ENCODE results near the gene GUCD1. TPM values are rescaled to one million over a fixed set of nuclear protein-coding genes. Genes with fewer than 3 reads are reported as not detected.

GUCD1 gene
- total and polyA plus RNA-seq, 2 of the 13 experiments (the other 11 are each of a cell fraction or from before 2014, with no cell fraction given), result 128 to 245 TPM

DNA sequence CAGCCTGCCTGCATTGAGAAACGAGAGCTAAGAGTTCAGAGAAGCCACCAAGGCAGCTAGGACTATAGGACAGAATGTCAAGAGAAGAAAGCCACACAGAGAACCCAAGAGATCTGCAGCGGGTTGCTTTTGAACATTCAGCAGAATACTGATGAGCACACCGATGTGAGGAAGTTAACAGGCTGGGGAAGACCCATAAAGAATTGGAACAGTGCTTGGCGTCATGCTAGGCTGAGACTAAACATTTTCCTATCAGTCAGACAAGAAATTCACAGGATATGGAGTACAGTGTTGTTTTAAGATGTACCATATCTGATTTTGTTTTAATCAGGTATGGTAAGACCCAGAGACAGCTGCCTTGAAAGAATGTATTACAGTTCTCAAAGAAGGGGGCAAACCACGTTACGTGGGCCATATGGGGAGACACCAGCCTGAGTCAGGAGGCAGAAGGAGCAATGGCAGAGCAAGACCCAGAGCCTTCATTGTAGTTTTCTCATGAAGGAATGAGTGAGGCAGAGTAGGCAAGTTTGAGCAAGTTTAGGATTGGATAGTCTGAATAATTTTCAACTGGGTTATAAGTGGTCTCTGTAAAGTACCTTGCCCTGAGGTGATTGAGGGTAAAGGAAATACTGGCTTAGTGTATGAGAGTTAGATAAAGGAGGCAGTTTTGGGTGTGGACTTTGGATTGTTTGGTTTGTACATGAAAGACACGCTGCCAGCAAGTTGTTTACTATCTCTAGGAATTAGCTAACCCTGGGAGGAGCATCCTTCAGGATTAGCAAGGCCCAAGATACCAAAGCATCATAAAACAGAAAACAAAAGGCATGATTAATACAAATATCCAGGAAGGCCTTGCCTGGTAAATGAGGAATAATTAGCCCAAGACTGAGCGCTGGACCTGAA lies 23.7 kb upstream of the GUCD1 start (continued):
- peak; percentile 76 for TF ChIP-seq ZBED4 (CRISPR knock-in tag; IDR thresholded peaks at IDR 0.05; ENCODE audit: borderline replicate concordance)
- TF ChIP-seq PHF21A (CRISPR knock-in tag; IDR thresholded peaks at IDR 0.05), result peak; percentile 96
- peak; percentile 57 for TF ChIP-seq MED8 (CRISPR knock-in tag; IDR thresholded peaks at IDR 0.05; ENCODE audit: insufficient replicate concordance)
- TF ChIP-seq ASH2L (IDR thresholded peaks at IDR 0.05; ENCODE audit: insufficient read length, low read depth, low read length), result peak; percentile 86
- TF ChIP-seq DPF2 (CRISPR knock-in tag; IDR thresholded peaks at IDR 0.05; ENCODE audit: borderline replicate concordance, low read depth), result peak; percentile 90
- TF ChIP-seq FOXM1 (CRISPR knock-in tag; IDR thresholded peaks at IDR 0.05), result no peak
- peak; percentile 88; the same call in 1 of the 2 replicates for TF ChIP-seq GATA4 (IDR thresholded peaks at IDR 0.05; ENCODE audit: borderline replicate concordance, low read depth)
- 0 out of 2 replicates have a peak, but pooled peaks have one; percentile 47 for TF ChIP-seq PAF1 (CRISPR knock-in tag; IDR thresholded peaks at IDR 0.05)
- TF ChIP-seq ZBTB7B (CRISPR knock-in tag; IDR thresholded peaks at IDR 0.05), result peak; percentile 78
- peak; percentile 97 for TF ChIP-seq MED1 (CRISPR knock-in tag; IDR thresholded peaks at IDR 0.05)
- TF ChIP-seq MYPOP (CRISPR knock-in tag; IDR thresholded peaks at IDR 0.05), result peak; percentile 56; the same call in 1 of the 2 replicates
- no peak for TF ChIP-seq GPBP1L1 (CRISPR knock-in tag; IDR thresholded peaks at IDR 0.05)
- TF ChIP-seq POLR2A (IDR thresholded peaks at IDR 0.05; ENCODE audit: insufficient read depth in 1 of 2, low read depth in 2 of 2, low read length in 2 of 2), result peak; percentile 49 to 64
- TF ChIP-seq MIER2 (CRISPR knock-in tag; IDR thresholded peaks at IDR 0.05), result peak; percentile 68; the same call in 1 of the 2 replicates
- TF ChIP-seq, protein P1, sequence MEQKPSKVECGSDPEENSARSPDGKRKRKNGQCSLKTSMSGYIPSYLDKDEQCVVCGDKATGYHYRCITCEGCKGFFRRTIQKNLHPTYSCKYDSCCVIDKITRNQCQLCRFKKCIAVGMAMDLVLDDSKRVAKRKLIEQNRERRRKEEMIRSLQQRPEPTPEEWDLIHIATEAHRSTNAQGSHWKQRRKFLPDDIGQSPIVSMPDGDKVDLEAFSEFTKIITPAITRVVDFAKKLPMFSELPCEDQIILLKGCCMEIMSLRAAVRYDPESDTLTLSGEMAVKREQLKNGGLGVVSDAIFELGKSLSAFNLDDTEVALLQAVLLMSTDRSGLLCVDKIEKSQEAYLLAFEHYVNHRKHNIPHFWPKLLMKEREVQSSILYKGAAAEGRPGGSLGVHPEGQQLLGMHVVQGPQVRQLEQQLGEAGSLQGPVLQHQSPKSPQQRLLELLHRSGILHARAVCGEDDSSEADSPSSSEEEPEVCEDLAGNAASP (CRISPR knock-in tag; IDR thresholded peaks at IDR 0.05; ENCODE audit: borderline replicate concordance), result peak; percentile 95
- TF ChIP-seq, protein P2, sequence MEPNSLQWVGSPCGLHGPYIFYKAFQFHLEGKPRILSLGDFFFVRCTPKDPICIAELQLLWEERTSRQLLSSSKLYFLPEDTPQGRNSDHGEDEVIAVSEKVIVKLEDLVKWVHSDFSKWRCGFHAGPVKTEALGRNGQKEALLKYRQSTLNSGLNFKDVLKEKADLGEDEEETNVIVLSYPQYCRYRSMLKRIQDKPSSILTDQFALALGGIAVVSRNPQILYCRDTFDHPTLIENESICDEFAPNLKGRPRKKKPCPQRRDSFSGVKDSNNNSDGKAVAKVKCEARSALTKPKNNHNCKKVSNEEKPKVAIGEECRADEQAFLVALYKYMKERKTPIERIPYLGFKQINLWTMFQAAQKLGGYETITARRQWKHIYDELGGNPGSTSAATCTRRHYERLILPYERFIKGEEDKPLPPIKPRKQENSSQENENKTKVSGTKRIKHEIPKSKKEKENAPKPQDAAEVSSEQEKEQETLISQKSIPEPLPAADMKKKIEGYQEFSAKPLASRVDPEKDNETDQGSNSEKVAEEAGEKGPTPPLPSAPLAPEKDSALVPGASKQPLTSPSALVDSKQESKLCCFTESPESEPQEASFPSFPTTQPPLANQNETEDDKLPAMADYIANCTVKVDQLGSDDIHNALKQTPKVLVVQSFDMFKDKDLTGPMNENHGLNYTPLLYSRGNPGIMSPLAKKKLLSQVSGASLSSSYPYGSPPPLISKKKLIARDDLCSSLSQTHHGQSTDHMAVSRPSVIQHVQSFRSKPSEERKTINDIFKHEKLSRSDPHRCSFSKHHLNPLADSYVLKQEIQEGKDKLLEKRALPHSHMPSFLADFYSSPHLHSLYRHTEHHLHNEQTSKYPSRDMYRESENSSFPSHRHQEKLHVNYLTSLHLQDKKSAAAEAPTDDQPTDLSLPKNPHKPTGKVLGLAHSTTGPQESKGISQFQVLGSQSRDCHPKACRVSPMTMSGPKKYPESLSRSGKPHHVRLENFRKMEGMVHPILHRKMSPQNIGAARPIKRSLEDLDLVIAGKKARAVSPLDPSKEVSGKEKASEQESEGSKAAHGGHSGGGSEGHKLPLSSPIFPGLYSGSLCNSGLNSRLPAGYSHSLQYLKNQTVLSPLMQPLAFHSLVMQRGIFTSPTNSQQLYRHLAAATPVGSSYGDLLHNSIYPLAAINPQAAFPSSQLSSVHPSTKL (CRISPR knock-in tag; IDR thresholded peaks at IDR 0.05), result peak; percentile 98
